Stimulated activated CD8-positive, alpha-beta memory T cell treated with anti-CD3 and anti-CD28 coated beads, Interleukin-15, amount 100 ng/mL, for 24 hours (primary cell): Measurements from ENCODE around the gene MAGED4.
"Not testable (repeated sequence)": the region's sequence is repeated elsewhere in the genome, so short reads cannot be mapped to it uniquely, and the experiment has no call there.

Experiments
- DNase-seq: peaks from one replicate; pipeline ENCODE4 v3.0.0-alpha.2; 2020; ENCODE audit warnings: low read depth

Gene MAGED4, protein sequence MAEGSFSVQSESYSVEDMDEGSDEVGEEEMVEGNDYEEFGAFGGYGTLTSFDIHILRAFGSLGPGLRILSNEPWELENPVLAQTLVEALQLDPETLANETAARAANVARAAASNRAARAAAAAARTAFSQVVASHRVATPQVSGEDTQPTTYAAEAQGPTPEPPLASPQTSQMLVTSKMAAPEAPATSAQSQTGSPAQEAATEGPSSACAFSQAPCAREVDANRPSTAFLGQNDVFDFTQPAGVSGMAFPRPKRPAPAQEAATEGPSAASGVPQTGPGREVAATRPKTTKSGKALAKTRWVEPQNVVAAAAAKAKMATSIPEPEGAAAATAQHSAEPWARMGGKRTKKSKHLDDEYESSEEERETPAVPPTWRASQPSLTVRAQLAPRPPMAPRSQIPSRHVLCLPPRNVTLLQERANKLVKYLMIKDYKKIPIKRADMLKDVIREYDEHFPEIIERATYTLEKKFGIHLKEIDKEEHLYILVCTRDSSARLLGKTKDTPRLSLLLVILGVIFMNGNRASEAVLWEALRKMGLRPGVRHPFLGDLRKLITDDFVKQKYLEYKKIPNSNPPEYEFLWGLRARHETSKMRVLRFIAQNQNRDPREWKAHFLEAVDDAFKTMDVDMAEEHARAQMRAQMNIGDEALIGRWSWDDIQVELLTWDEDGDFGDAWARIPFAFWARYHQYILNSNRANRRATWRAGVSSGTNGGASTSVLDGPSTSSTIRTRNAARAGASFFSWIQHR

GRCh38 chrX:52184440-52185077 is at the start of gene MAGED4:
Gene MAGED4, plus strand, starts transcription at chrX:52184888. Its CDS starts 1,035 bp downstream, at chrX:52185923.
- DNase-seq = not testable (repeated sequence)

DNA sequence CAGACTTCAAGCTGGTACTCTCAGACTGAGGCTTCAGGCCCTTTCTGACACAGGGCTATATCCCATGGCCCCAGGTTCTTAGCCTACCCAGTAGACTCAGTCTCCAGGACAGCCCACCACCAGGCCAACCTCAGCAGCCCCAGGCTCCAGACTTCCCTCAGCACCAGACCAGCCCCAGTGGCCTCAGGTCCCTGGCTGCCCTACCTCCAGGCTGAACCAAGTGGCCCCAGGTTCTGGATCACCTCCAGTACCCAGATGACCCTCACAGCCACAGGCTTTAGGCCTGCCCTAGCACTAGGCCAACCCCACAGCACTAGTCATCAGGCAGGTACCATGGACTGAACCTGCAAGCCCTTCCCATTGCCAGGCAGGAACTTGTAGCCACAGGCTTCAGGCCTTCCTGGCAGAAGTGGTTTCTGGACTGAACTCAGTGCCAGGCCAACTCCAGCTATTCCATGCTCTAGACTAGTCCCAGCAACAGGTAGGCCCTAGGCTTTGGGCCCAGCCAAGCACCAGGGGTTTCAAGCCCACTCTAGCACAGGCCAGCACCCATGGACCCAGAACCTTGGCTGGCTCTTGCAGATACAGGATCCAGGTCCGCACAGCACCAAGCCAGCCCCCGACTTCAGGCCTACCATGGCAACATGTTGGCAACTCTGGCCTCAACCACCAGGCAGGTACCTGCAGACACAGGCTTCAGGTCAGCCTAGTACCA is 45.7 kb upstream of the MAGED4 start:
- no peak for DNase-seq

DNA sequence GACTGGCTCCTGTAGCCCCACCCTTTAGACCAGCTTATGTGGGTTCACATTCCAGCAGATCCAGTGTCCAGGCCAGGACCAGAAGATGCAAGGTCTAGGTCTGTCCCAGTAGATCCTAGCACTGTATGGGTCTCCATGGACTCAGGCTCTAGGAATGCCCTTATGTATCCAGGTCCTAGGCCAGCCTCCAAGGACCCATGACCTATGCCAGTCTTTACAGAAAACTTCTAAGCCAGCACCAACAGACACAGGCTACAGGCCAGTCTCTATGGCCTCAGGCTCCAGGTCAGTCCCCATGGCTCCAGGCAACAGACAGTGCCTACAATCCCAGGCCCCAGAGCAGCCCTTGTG is 45.2 kb upstream of the MAGED4 start:
- no peak for DNase-seq

DNA sequence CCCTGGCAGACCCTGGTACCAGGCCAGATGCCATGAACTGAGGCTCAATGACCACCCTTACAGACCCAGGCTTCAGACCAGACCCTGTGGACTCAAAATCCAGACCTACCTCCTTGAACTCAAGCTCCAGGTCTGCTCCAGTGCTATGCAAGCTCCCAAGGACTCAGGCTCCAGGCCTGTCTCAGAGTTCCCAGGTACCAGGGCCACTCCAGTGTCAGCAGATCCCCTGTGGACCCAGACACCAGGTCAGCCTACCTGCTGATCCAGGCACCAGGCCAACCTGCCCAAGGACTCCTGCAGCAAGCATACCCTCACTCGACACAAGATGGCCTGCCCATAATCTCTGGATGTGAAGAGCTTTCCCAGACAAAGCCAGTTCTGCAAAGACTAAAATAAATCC is 44.7 kb upstream of the MAGED4 start:
- DNase-seq = no peak

DNA sequence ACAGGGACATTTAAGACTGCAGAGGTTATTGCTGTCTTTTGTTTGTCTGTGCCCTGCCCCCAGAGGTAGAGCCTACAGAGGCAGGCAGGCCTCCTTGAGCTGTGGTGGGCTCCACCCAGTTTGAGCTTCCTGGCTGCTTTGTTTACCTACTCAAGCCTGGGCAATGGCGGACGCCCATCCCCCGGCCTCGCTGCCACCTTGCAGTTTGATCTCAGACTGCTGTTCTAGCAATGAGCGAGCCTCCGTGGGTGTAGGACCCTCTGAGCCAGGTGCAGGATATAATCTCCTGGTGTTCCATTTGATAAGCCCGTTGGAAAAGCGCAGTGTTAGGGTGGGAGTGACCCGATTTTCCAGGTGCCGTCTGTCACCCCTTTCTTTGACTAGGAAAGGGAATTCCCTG is 34.0 kb upstream of the MAGED4 start:
- DNase-seq = not testable (repeated sequence)

GRCh38 chrX:52160140-52160539 is 24.5 kb upstream of the MAGED4 start:
- DNase-seq = not testable (repeated sequence)

DNA sequence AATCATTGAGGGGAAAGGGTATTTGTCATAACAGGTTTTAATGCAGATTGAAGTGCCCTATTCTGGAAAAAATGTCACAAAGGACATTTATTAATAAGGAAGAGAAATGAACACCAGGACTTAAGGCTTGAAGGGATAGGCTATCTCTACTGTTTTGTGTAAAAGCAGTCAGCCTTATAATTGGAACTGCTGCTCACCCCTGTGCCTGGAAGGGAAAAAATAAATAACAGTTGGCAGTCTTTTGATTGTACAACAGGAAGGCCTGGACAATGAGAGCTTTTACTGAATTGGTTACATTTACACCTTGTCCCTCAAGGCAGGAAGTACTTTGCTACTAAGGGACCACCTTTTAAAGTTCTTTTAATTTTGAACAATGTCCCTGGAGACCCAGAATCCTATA is 17.8 kb upstream of the MAGED4 start:
- DNase-seq = no peak

GRCh38 chrX:52171055-52171454 is 13.6 kb upstream of the MAGED4 start:
- DNase-seq = not testable (repeated sequence)

GRCh38 chrX:52185078-52185453 is 378 bp downstream of the MAGED4 start:
- not testable (repeated sequence) for DNase-seq

DNA sequence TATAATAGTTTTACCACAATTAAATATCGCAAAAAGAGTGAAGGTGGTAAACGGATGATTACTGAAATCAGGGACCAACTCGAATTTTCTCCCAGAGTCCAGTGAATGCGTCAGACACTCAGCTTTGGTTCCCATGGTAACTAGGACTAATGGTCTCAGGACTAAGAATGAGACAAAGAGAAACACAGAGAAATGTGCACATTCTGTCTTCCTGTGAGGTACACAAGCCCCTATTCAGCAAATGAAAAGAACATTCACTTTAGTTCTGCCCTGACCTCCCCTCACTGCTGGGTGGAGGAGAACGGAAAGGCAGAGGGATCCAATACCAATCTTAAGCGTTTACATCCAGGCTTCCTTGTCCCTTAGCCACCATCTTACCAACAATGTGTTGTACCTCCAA is 26.7 kb downstream of the MAGED4 start:
- not testable (repeated sequence) for DNase-seq

GRCh38 chrX:52213276-52213675 is 28.6 kb downstream of the MAGED4 start:
- DNase-seq = no peak

DNA sequence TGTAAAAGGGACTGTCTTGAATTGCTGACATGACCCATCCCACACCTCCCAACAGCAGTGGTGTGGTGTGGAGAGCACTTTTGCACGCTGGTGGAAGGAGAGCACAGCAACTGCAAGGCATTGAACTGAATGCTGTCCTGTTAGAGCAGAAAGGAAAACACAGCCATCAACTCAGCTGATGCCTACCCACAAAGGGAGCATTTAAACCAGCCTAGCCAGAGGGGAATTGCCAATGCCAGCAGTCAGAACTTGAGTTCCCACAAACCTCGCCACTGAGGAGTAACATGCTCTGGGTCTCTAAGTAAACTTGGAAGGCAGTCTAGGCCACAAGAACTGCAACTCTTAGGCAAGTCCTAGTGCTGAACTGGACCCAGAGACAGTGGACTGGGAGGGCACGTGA is 31.9 kb downstream of the MAGED4 start:
- no peak for DNase-seq

GRCh38 chrX:52217494-52218160 is 32.9 kb downstream of the MAGED4 start:
- DNase-seq = no peak

- no peak for DNase-seq
Measured at GRCh38 chrX:52220936-52221335, 36.2 kb downstream of the MAGED4 start.
